H1 (cell line): ENCODE measurements around the gene COLEC11. TPM values are rescaled to one million over a fixed set of nuclear protein-coding genes. Genes with fewer than 3 reads are reported as not detected.

Source experiments
- CREB1 ChIP-seq: IDR thresholded peaks from 2 replicates; pipeline ENCODE4 v1.6.1; 2012; ENCODE audit warnings: inconsistent platforms
- RFX5 ChIP-seq: IDR thresholded peaks from 2 replicates; pipeline ENCODE4 v1.6.1; 2011; ENCODE audit warnings: low read depth, low read length, improper control_type of control experiment, borderline replicate concordance
- SIN3A ChIP-seq, 2 experiments: IDR thresholded peaks in 1 of 2; conservative IDR thresholded peaks in 1 of 2; 2 replicates each; pipeline ENCODE4 v1.6.1; 2011 to 2012; ENCODE audit warnings: low read length in 2 of 2, improper control_type of control experiment in 1 of 2, low read depth in 1 of 2, mild to moderate bottlenecking in 1 of 2
- polyA plus RNA-seq, 7 experiments: library from polyadenylated mRNA; depleted of rRNA in 3 of 7; stranded (reverse) in 5 of 7; unstranded in 2 of 7; fragments of >200 nt in 5 of 7; fragments of 200-250 nt in 2 of 7; gene quantifications; 1 replicate in 5 of 7; 2 replicates in 1 of 7; 4 replicates in 1 of 7; pipeline versions ENCODE4 v1.2.1 to v1.2.3, GENCODE V29; 2011 to 2013; ENCODE audit warnings: missing spikeins in 2 of 7, mixed read lengths in 2 of 7
- total RNA-seq: library from RNA; stranded (reverse); fragmentation: NEBNext Ultra II Directional; extraction: Animal tissue kit (Norgen Biotek cat#: 25700); gene quantifications from 2 replicates; pipeline ENCODE4 v1.2.1, GENCODE V29; 2021

COLEC11 gene
- total and polyA plus RNA-seq, 2 of the 8 experiments (the other 6 are each of a cell fraction or from before 2014, with no cell fraction given) = 0.47 to 0.80 TPM

- TF ChIP-seq SIN3A (conservative IDR thresholded peaks at IDR 0.05 in 1 of 2, IDR thresholded peaks at IDR 0.05 in 1 of 2; ENCODE audit: low read depth in 1 of 2, low read length in 2 of 2) (no peak), CREB1 (no peak), RFX5 (no peak)
- TF ChIP-seq, all 59 proteins: peak for 0
These were observed 18.0 kb downstream of the COLEC11 start (continued) for GRCh38 chr2:3612639-3613523.
